GM21717 (cell line): ENCODE data around the gene MED9.

Experiments
- ATAC-seq: cut with Tn5 transposase; IDR thresholded peaks from one replicate; pipeline ENCODE4 v1.9.1; 2021; ENCODE audit warnings: mild to moderate bottlenecking, moderate library complexity; ENCODE audit not compliant: unreplicated experiment

MED9 gene

GRCh38 chr17:17487998-17488397 lies 11.2 kb downstream of the MED9 start:
- no peak for ATAC-seq

GRCh38 chr17:17491031-17491471 lies 14.3 kb downstream of the MED9 start:
- ATAC-seq, result no peak

GRCh38 chr17:17491546-17491988 lies 14.8 kb downstream of the MED9 start:
- ATAC-seq, result no peak

GRCh38 chr17:17492085-17492484 lies 15.3 kb downstream of the MED9 start:
- no peak for ATAC-seq

GRCh38 chr17:17492571-17492970 lies 15.8 kb downstream of the MED9 start:
- ATAC-seq, result no peak

GRCh38 chr17:17493249-17493985 lies 16.6 kb downstream of the MED9 start:
- no peak for ATAC-seq

- no peak for ATAC-seq
Observed at GRCh38 chr17:17493986-17494466, 17.2 kb downstream of the MED9 start.

GRCh38 chr17:17494499-17494869 lies 17.7 kb downstream of the MED9 start:
- no peak for ATAC-seq

- ATAC-seq, result no peak
Observed at GRCh38 chr17:17494870-17495535, 18.2 kb downstream of the MED9 start.

- no peak for ATAC-seq
Observed at GRCh38 chr17:17495536-17496188, 18.9 kb downstream of the MED9 start.

GRCh38 chr17:17496189-17497064 lies 19.6 kb downstream of the MED9 start, which contains the start of gene RASD1:
Gene RASD1, minus strand, starts transcription at chr17:17496395. Its CDS starts 214 bp downstream, at chr17:17496181.
- peak; percentile 66 for ATAC-seq

GRCh38 chr17:17497065-17497844 lies 20.5 kb downstream of the MED9 start:
- ATAC-seq, result no peak

- ATAC-seq, result no peak
Observed at GRCh38 chr17:17497845-17498520, 21.2 kb downstream of the MED9 start.

- no peak for ATAC-seq
Observed at GRCh38 chr17:17498606-17499301, 22.0 kb downstream of the MED9 start.

- no peak for ATAC-seq
Observed at GRCh38 chr17:17499402-17500145, 22.8 kb downstream of the MED9 start.

- no peak for ATAC-seq
Observed at GRCh38 chr17:17500999-17501605, 24.3 kb downstream of the MED9 start.

GRCh38 chr17:17502741-17503565 lies 26.2 kb downstream of the MED9 start:
- ATAC-seq, result no peak
